Right lobe of liver (tissue), 6 donors: Measurements from ENCODE around the gene CSGALNACT2. TPM values are rescaled to one million over a fixed set of nuclear protein-coding genes. Genes with fewer than 3 reads are reported as not detected.
"Not testable (repeated sequence)": the region's sequence is repeated elsewhere in the genome, so short reads cannot be mapped to it uniquely, and the experiment has no call there.

Experiments
- ATAC-seq, 4 donors: fragments of 200-7000 bp; cut with Tn5 transposase; one replicate each; pipeline ENCODE4 v1.9.1; 2020; ENCODE audit warnings: mild to moderate bottlenecking in 4 of 4, moderate library complexity in 4 of 4
- DNase-seq, 3 donors: peaks; one replicate each; pipeline ENCODE4 v3.0.0-alpha.2; 2020
- H3K27ac ChIP-seq, 3 donors: fragments of 200-600 bp; one replicate each; pipeline ENCODE4 v1.8.0; 2022
- H3K27me3 ChIP-seq, 2 donors: fragments of 200-600 bp; one replicate each; pipeline ENCODE4 v1.8.0; 2022
- H3K36me3 ChIP-seq, 4 donors: fragments of 200-600 bp; sonication (generic) in 1 of 4; one replicate each; pipeline versions ENCODE4 v1.5.1 to v1.8.0; 2017 to 2022; ENCODE audit warnings: control low read depth in 1 of 4
- H3K4me1 ChIP-seq, 4 donors: fragments of 200-600 bp; sonication (generic) in 1 of 4; one replicate each; pipeline versions ENCODE4 v1.5.1 to v1.8.0; 2017 to 2022; ENCODE audit warnings: control low read depth in 1 of 4
- H3K4me3 ChIP-seq, 3 donors: fragments of 200-600 bp; one replicate each; pipeline ENCODE4 v1.8.0; 2022
- H3K9me3 ChIP-seq, 4 donors: fragments of 200-600 bp; sonication (generic) in 1 of 4; one replicate each; pipeline versions ENCODE4 v1.5.1 to v1.8.0; 2017 to 2022; ENCODE audit warnings: control low read depth in 1 of 4
- POLR2A ChIP-seq: fragments of 450-650 bp; IDR thresholded peaks from one replicate; pipeline ENCODE4 v1.6.1; 2017; ENCODE audit warnings: antibody characterized with exemption, mild to moderate bottlenecking
- WGBS: methylation state at CpG from one replicate; pipeline ENCODE4 v1.1.6; 2018; ENCODE audit warnings: low coverage, low lambda C conversion rate; ENCODE audit not compliant: insufficient coverage; ENCODE audit errors: missing lambda C conversion rate; 5-methylcytosine and 5-hydroxymethylcytosine counted together
- intact Hi-C, 2 donors: fragments of 100-400 bp; cut with DNase I; formaldehyde crosslinking; loops; one replicate each; pipeline versions ENCODE4 v1.11.2 to v1.14.1; 2022
- total RNA-seq, 6 experiments: library from RNA; depleted of rRNA in 2 of 6; stranded (reverse); fragments of >200 nt in 2 of 6; fragmentation: NEBNext Ultra II Directional in 3 of 6; extraction: Animal tissue kit (Norgen Biotek cat#: 25700) in 3 of 6; gene quantifications; one replicate each; pipeline versions ENCODE4 v1.1.0 to v1.2.4, GENCODE V29; 2016 to 2023
- TF ChIP-seq, protein P1 (sequence below), 4 donors: fragments of 200-600 bp in 3 of 4; fragments of 450-650 bp in 1 of 4; IDR thresholded peaks; one replicate each; pipeline versions ENCODE4 v1.5.1 to v1.8.0; 2016 to 2022; ENCODE audit warnings: antibody characterized with exemption in 4 of 4, mild to moderate bottlenecking in 2 of 4
- donor health status: DM: no; HTN: yes; CAD: no.
- donor health status: DM: no; HTN: no; CAD: no.
- donor health status: DM: no; HTN: no; CAD: no.
- donor health status: DM: no; HTN: yes; CAD: no.
- donor health status: DM: no; HTN: yes; CAD: no.

CSGALNACT2 gene
- total RNA-seq, 6 experiments from 2014 or later = 5.4 to 11.1 (median 8.3) TPM

DNA sequence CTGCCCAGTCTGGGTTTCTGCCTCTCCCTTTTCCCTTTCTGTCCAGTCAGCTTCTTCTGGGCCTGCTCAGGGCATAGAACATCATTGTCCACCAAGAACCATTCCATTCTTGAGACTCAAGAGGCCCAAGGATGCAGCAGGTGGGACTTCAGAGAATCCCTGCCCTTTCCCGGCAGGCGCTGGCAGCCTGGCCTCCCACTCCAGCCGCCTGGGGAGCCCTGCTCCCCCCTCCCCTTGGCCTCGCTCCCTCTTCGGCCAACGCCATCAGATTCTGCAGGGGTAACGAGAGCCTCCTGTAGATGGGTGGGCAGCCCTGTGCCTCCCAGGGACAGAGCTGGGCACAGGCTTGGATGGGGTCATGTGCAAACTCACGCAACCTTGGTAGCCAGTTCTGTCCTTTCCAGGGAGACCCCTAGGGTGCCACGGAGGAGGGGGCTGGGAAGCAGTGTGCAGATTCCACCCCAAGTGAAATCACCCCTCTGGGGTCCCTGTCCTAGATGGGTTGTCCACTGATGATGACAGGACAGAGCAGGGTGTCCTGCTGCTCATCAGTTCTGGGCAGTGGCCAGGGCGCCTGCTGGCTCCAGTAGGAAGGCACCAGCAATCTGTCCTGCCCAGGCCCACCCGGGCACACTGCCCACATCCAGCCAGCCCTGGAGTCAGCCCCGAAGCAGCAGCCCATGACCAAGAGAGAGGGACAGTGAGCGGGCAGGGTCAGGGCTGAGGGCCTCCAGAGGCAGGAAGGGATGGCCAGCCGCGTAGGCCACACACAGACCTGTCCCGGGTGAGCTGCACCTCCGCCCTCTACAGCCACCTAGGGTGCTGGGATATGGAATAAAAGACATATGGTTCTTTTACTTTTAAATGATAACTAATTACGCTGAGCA lies 80.9 kb downstream of the CSGALNACT2 start:
- ATAC-seq (no peak), DNase-seq (peak in 2 of 3 donors; percentile 16 to 50)
- no peak for TF ChIP-seq POLR2A
- TF ChIP-seq, protein P1, sequence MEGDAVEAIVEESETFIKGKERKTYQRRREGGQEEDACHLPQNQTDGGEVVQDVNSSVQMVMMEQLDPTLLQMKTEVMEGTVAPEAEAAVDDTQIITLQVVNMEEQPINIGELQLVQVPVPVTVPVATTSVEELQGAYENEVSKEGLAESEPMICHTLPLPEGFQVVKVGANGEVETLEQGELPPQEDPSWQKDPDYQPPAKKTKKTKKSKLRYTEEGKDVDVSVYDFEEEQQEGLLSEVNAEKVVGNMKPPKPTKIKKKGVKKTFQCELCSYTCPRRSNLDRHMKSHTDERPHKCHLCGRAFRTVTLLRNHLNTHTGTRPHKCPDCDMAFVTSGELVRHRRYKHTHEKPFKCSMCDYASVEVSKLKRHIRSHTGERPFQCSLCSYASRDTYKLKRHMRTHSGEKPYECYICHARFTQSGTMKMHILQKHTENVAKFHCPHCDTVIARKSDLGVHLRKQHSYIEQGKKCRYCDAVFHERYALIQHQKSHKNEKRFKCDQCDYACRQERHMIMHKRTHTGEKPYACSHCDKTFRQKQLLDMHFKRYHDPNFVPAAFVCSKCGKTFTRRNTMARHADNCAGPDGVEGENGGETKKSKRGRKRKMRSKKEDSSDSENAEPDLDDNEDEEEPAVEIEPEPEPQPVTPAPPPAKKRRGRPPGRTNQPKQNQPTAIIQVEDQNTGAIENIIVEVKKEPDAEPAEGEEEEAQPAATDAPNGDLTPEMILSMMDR (IDR thresholded peaks at IDR 0.05) = no peak
- intact Hi-C loops = no loop called here
- no peak overlapping the region for H3K4me3 ChIP-seq
- no peaks in the 10 kb centered on the region for H3K36me3 ChIP-seq
- no peaks in the 10 kb centered on the region for H3K27me3 ChIP-seq
- 81% methylated on average over 10 of the region's 18 CpGs for WGBS
- no peaks in the 10 kb centered on the region for H3K9me3 ChIP-seq
- H3K27ac ChIP-seq = no peak overlapping the region
- H3K4me1 ChIP-seq = no peaks in the 10 kb centered on the region

- intact Hi-C loops = no loop called here
- Histone ChIP-seq H3K36me3 (no peaks in the 10 kb centered on the region), H3K4me3 (no peak overlapping the region), H3K4me1 (no peaks in the 10 kb centered on the region), H3K9me3 (no peaks in the 10 kb centered on the region), H3K27me3 (no peaks in the 10 kb centered on the region), H3K27ac (no peak overlapping the region)
- TF ChIP-seq, protein P1 (IDR thresholded peaks at IDR 0.05) = no peak
- no peak for TF ChIP-seq POLR2A
- no CpG with 5 or more reads among the region's 5 CpGs for WGBS
- DNase-seq (peak in 2 of 3 donors; percentile 7 to 13), ATAC-seq (no peak)
Measured at GRCh38 chr10:43219848-43220247, 81.6 kb downstream of the CSGALNACT2 start.

DNA sequence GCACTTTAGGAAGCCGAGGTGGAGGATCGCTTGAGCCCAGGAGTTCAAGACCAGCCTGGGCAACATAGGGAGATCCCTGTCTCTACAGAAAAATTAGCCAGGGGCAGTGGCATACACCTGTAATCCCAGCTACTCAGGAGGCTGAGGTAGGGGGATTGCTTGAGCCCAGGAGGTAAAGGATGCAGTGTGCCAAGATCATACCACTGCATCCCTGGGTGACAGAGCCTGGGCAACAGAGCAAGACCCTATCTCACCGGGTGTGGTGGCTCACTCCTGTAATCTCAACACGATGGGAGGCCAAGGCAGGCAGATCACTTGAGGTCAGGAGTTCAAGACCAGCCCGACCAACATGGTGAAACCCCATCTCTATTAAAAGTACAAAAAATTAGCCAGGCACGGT lies 82.0 kb downstream of the CSGALNACT2 start:
- ATAC-seq, H3K36me3 ChIP-seq, H3K27me3 ChIP-seq, H3K4me3 ChIP-seq, H3K9me3 ChIP-seq, H3K4me1 ChIP-seq, H3K27ac ChIP-seq, DNase-seq, intact Hi-C loops: not testable (repeated sequence)
- WGBS = 32% methylated on average over 4 of the region's 6 CpGs

- H3K27me3 ChIP-seq = no peaks in the 10 kb centered on the region
- WGBS = 52% methylated on average over 5 of the region's 14 CpGs
- DNase-seq (peak; percentile 5 to 22 (median 20)), ATAC-seq (no peak)
- no peak overlapping the region for H3K27ac ChIP-seq
- H3K4me3 ChIP-seq = no peak overlapping the region
- intact Hi-C loops = no loop called here
- H3K9me3 ChIP-seq = no peaks in the 10 kb centered on the region
- no peaks in the 10 kb centered on the region for H3K36me3 ChIP-seq
- H3K4me1 ChIP-seq = no peaks in the 10 kb centered on the region
- no peak for TF ChIP-seq POLR2A
- TF ChIP-seq, protein P1 (IDR thresholded peaks at IDR 0.05) = no peak
Measured at GRCh38 chr10:43220657-43221418, 82.6 kb downstream of the CSGALNACT2 start.
